ENCODE data around the gene AMBRA1.
A peak's percentile ranks its signal among the peaks of the same experiment; 100 is the strongest.

The AMBRA1 gene

GRCh38 chr11:46463701-46464421 is 130.0 kb downstream of the AMBRA1 start:
- no peak for DNase-seq

- no peak for DNase-seq
These were observed 132.3 kb downstream of the AMBRA1 start for GRCh38 chr11:46461461-46461927.

GRCh38 chr11:46458491-46458890 is 135.3 kb downstream of the AMBRA1 start:
- DNase-seq, result no peak

- DNase-seq, result no peak
These were observed 136.0 kb downstream of the AMBRA1 start for GRCh38 chr11:46457659-46458424.

GRCh38 chr11:46457021-46457420 is 136.8 kb downstream of the AMBRA1 start:
- DNase-seq, result no peak

- no peak for DNase-seq
These were observed 137.4 kb downstream of the AMBRA1 start for GRCh38 chr11:46456269-46457001.

- no peak for DNase-seq
These were observed 138.0 kb downstream of the AMBRA1 start for GRCh38 chr11:46455834-46456233.

GRCh38 chr11:46452918-46453517 is 140.8 kb downstream of the AMBRA1 start:
- no peak for DNase-seq

- DNase-seq, result no peak
These were observed 142.1 kb downstream of the AMBRA1 start for GRCh38 chr11:46451759-46452158.

GRCh38 chr11:46450846-46451477 is 142.9 kb downstream of the AMBRA1 start:
- no peak for DNase-seq

- no peak for DNase-seq
These were observed 146.3 kb downstream of the AMBRA1 start for GRCh38 chr11:46447544-46447943.

- DNase-seq, result peak; percentile 23 to 53
These were observed 147.7 kb downstream of the AMBRA1 start for GRCh38 chr11:46445920-46446771.

GRCh38 chr11:46445192-46445919 is 148.5 kb downstream of the AMBRA1 start:
- no peak for DNase-seq

- DNase-seq, result no peak
These were observed 149.5 kb downstream of the AMBRA1 start for GRCh38 chr11:46444305-46444704.

- DNase-seq, result peak in 1 of 2 experiments; percentile 31
These were observed 155.6 kb downstream of the AMBRA1 start for GRCh38 chr11:46438211-46438610.

- no peak for DNase-seq
These were observed 156.6 kb downstream of the AMBRA1 start for GRCh38 chr11:46437122-46437689.

GRCh38 chr11:46436113-46436512 is 157.7 kb downstream of the AMBRA1 start:
- no peak for DNase-seq

GRCh38 chr11:46435679-46436078 is 158.1 kb downstream of the AMBRA1 start:
- no peak for DNase-seq

- DNase-seq, result no peak
These were observed 162.6 kb downstream of the AMBRA1 start for GRCh38 chr11:46431211-46431610.

GRCh38 chr11:46429717-46430116 is 164.1 kb downstream of the AMBRA1 start:
- DNase-seq, result no peak

- no peak for DNase-seq
These were observed 166.5 kb downstream of the AMBRA1 start for GRCh38 chr11:46427364-46427763.

Data from NCI-H2081 (cell line).